ENCODE measurements around the gene PET117.

- TF ChIP-seq CTCF (IDR thresholded peaks at IDR 0.05) (no peak), EP300 (IDR thresholded peaks at IDR 0.05) (no peak), POLR2A (IDR thresholded peaks at IDR 0.05) (no peak)
These were observed 29.3 kb downstream of the PET117 start for GRCh38 chr20:18166950-18167349.
